H1 (cell line): ENCODE measurements around the gene BRIP1. TPM values are rescaled to one million over a fixed set of nuclear protein-coding genes. Genes with fewer than 3 reads are reported as not detected.

Experiments
- CTCF ChIA-PET: fragments of 300-600 bp; sonication (Branson Sonifier 250); formaldehyde crosslinking; loops from one replicate; lab custom pipeline; 2021; ENCODE audit not compliant: partially characterized antibody; lab: Charles Lee
- POLR2A ChIA-PET: fragments of 300-600 bp; sonication (Branson Sonifier 250); formaldehyde crosslinking; loops from one replicate; lab custom pipeline; 2021; ENCODE audit warnings: inconsistent platforms; ENCODE audit not compliant: partially characterized antibody; lab: Charles Lee
- DNase-seq, 2 experiments: peaks; one replicate each; pipeline versions ENCODE4 v3.0.0 to v3.0.0-alpha.2; 2010 to 2022; ENCODE audit warnings: low spot score in 2 of 2, low read depth in 1 of 2, mixed read lengths in 1 of 2
- FAIRE-seq: peaks from 2 replicates; lab custom pipeline; 2011; peaks lifted over from hg19 to GRCh38; lab: Jason Lieb, UNC
- H2AFZ ChIP-seq: 2 replicates; pipeline ENCODE4 v1.8.1; 2012; ENCODE audit warnings: low read length, inconsistent platforms
- H2AK5ac ChIP-seq: 2 replicates; pipeline ENCODE4 v1.6.1; 2013; ENCODE audit warnings: low read depth, low read length
- H2BK120ac ChIP-seq: replicated peaks from 2 replicates; pipeline ENCODE3; 2013; ENCODE audit warnings: low read depth, low read length, inconsistent platforms
- H2BK12ac ChIP-seq: 2 replicates; pipeline ENCODE4 v1.6.1; 2013; ENCODE audit warnings: low read depth, low read length
- H2BK15ac ChIP-seq: 2 replicates; pipeline ENCODE4 v1.6.1; 2013; ENCODE audit warnings: low read length
- H2BK20ac ChIP-seq: 2 replicates; pipeline ENCODE4 v1.6.1; 2013; ENCODE audit warnings: low read length
- H2BK5ac ChIP-seq: 2 replicates; pipeline ENCODE4 v1.6.1; 2013; ENCODE audit warnings: low read depth, low read length
- H3K14ac ChIP-seq: 2 replicates; pipeline ENCODE4 v1.6.1; 2013; ENCODE audit warnings: inconsistent platforms; ENCODE audit not compliant: insufficient read length
- H3K18ac ChIP-seq: 2 replicates; pipeline ENCODE4 v1.6.1; 2013; ENCODE audit warnings: low read length; ENCODE audit errors: extremely low read depth
- H3K23ac ChIP-seq: 2 replicates; pipeline ENCODE4 v1.6.1; 2013; ENCODE audit warnings: inconsistent platforms; ENCODE audit not compliant: insufficient read length
- H3K23me2 ChIP-seq: 2 replicates; pipeline ENCODE4 v1.6.1; 2013; ENCODE audit warnings: low read depth, low read length
- H3K27ac ChIP-seq: 2 replicates; pipeline ENCODE4 v1.6.1; 2011; ENCODE audit warnings: low read depth, low read length, inconsistent platforms
- H3K27me3 ChIP-seq, 4 experiments: replicated peaks in 1 of 4; 1 replicate in 1 of 4; 2 replicates in 3 of 4; pipeline versions ENCODE4 v1.6.1 to v1.8.1; 2011 to 2013; ENCODE audit warnings: low read length in 3 of 4, mild to moderate bottlenecking in 3 of 4, inconsistent platforms in 2 of 4, mixed read lengths in 2 of 4, moderate library complexity in 1 of 4; ENCODE audit not compliant: control insufficient read depth in 3 of 4, insufficient read depth in 3 of 4; ENCODE audit errors: extremely low read depth in 1 of 4
- H3K36me3 ChIP-seq, 4 experiments: 2 replicates each; pipeline versions ENCODE4 v1.6.1 to v1.8.1; 2011 to 2013; ENCODE audit warnings: mild to moderate bottlenecking in 4 of 4, low read length in 3 of 4, moderate library complexity in 2 of 4, control low read depth in 1 of 4, inconsistent platforms in 1 of 4; ENCODE audit not compliant: insufficient read depth in 4 of 4, control insufficient read depth in 2 of 4
- H3K4ac ChIP-seq: replicated peaks from 2 replicates; pipeline ENCODE3; 2013; ENCODE audit warnings: low read length, low read depth, mixed read lengths, inconsistent platforms; ENCODE audit not compliant: insufficient read length
- H3K4me1 ChIP-seq, 4 experiments: replicated peaks in 1 of 4; 1 replicate in 1 of 4; 2 replicates in 3 of 4; pipeline versions ENCODE4 v1.6.1 to v1.8.1; 2011 to 2013; ENCODE audit warnings: low read length in 3 of 4, inconsistent platforms in 2 of 4, mixed read lengths in 1 of 4; ENCODE audit not compliant: insufficient read depth in 4 of 4, control insufficient read depth in 3 of 4
- H3K4me2 ChIP-seq, 2 experiments: 2 replicates each; pipeline versions ENCODE4 v1.6.1 to v1.8.1; 2011 to 2013; ENCODE audit warnings: low read depth in 2 of 2, low read length in 2 of 2, control low read depth in 1 of 2, inconsistent platforms in 1 of 2, mild to moderate bottlenecking in 1 of 2; ENCODE audit not compliant: insufficient read depth in 1 of 2
- H3K4me3 ChIP-seq, 4 experiments: fragments of 200-600, 300-600 bp in 1 of 4; sonication (generic), shearing (Covaris generic), sonication (Bioruptor Twin) in 1 of 4; 2 replicates each; pipeline versions ENCODE4 v1.5.1 to v1.8.1; 2011 to 2016; ENCODE audit warnings: low read length in 4 of 4, low read depth in 3 of 4, control low read depth in 2 of 4, inconsistent platforms in 2 of 4, mild to moderate bottlenecking in 2 of 4, mixed read lengths in 1 of 4, moderate library complexity in 1 of 4; ENCODE audit not compliant: insufficient read depth in 2 of 4; ENCODE audit errors: extremely low read depth in 1 of 4
- H3K56ac ChIP-seq: replicated peaks from 2 replicates; pipeline ENCODE3; 2013; ENCODE audit warnings: low read depth, mild to moderate bottlenecking, mixed read lengths, low read length, inconsistent platforms; ENCODE audit not compliant: insufficient read length
- H3K79me1 ChIP-seq: 2 replicates; pipeline ENCODE4 v1.6.1; 2013; ENCODE audit warnings: low read depth, low read length, control low read depth
- H3K79me2 ChIP-seq, 2 experiments: 2 replicates each; pipeline versions ENCODE4 v1.6.1 to v1.8.1; 2012 to 2013; ENCODE audit warnings: low read length in 2 of 2, mild to moderate bottlenecking in 2 of 2, inconsistent platforms in 1 of 2; ENCODE audit not compliant: insufficient read depth in 2 of 2, control insufficient read depth in 1 of 2
- H3K9ac ChIP-seq, 4 experiments: replicated peaks in 1 of 4; 1 replicate in 1 of 4; 2 replicates in 3 of 4; pipeline versions ENCODE4 v1.6.1 to v1.8.1; 2011 to 2013; ENCODE audit warnings: low read depth in 3 of 4, low read length in 3 of 4, control low read depth in 2 of 4, mild to moderate bottlenecking in 2 of 4, moderate library complexity in 2 of 4, inconsistent platforms in 1 of 4; ENCODE audit errors: extremely low read depth in 1 of 4
- H3K9me3 ChIP-seq, 2 experiments: 2 replicates each; pipeline versions ENCODE4 v1.6.1 to v1.8.1; 2012 to 2013; ENCODE audit warnings: mild to moderate bottlenecking in 2 of 2, moderate library complexity in 2 of 2, control low read depth in 1 of 2, inconsistent platforms in 1 of 2, low read depth in 1 of 2, low read length in 1 of 2, mixed read lengths in 1 of 2; ENCODE audit not compliant: insufficient read depth in 2 of 2
- H4K20me1 ChIP-seq, 2 experiments: replicated peaks in 1 of 2; 2 replicates each; pipeline versions ENCODE3 to v1.8.1; 2011 to 2013; ENCODE audit warnings: inconsistent platforms in 2 of 2, low read length in 2 of 2, mild to moderate bottlenecking in 1 of 2; ENCODE audit not compliant: insufficient read depth in 2 of 2, control insufficient read depth in 1 of 2
- H4K5ac ChIP-seq: 2 replicates; pipeline ENCODE4 v1.6.1; 2013; ENCODE audit warnings: low read length, low read depth, mixed read lengths, inconsistent platforms; ENCODE audit not compliant: insufficient read length
- H4K8ac ChIP-seq: 2 replicates; pipeline ENCODE4 v1.8.0; 2013; ENCODE audit warnings: mild to moderate bottlenecking, moderate library complexity, low read length, inconsistent platforms; ENCODE audit not compliant: insufficient read depth; ENCODE audit errors: extremely low read depth
- H4K91ac ChIP-seq: replicated peaks from 2 replicates; pipeline ENCODE3; 2013; ENCODE audit warnings: low read length, mixed read lengths, inconsistent platforms; ENCODE audit not compliant: insufficient read length
- CHD1 ChIP-seq: IDR thresholded peaks from 2 replicates; pipeline ENCODE4 v1.6.1; 2012; ENCODE audit warnings: low read depth, low read length, improper control_type of control experiment
- whole genome bisulfite sequencing, 2 experiments: shearing (Covaris generic) in 1 of 2; methylation state at CpG; one replicate each; pipeline versions ENCODE4 v1.1.6 to v1.1.7; 2013 to 2015; ENCODE audit warnings: low lambda C conversion rate in 2 of 2, mixed read lengths in 2 of 2, inconsistent platforms in 1 of 2, low coverage in 1 of 2, missing lambda C conversion rate in 1 of 2; ENCODE audit not compliant: insufficient replicate concordance in 2 of 2, insufficient coverage in 1 of 2, insufficient read length in 1 of 2; ENCODE audit errors: extremely low coverage in 1 of 2, missing lambda C conversion rate in 1 of 2; 5-methylcytosine and 5-hydroxymethylcytosine counted together
- polyA plus RNA-seq, 7 experiments: library from polyadenylated mRNA; depleted of rRNA in 3 of 7; stranded (reverse) in 5 of 7; unstranded in 2 of 7; fragments of >200 nt in 5 of 7; fragments of 200-250 nt in 2 of 7; gene quantifications; 1 replicate in 5 of 7; 2 replicates in 1 of 7; 4 replicates in 1 of 7; pipeline versions ENCODE4 v1.2.1 to v1.2.3, GENCODE V29; 2011 to 2013; ENCODE audit warnings: missing spikeins in 2 of 7, mixed read lengths in 2 of 7
- total RNA-seq: library from RNA; stranded (reverse); fragmentation: NEBNext Ultra II Directional; extraction: Animal tissue kit (Norgen Biotek cat#: 25700); gene quantifications from 2 replicates; pipeline ENCODE4 v1.2.1, GENCODE V29; 2021

BRIP1 gene
- total and polyA plus RNA-seq, 2 of the 8 experiments (the other 6 are each of a cell fraction or from before 2014, with no cell fraction given) = 5.8 to 19.2 TPM

- H2BK5ac ChIP-seq = no peak overlapping the region
- no peaks in the 10 kb centered on the region for H3K4me1 ChIP-seq
- CTCF ChIA-PET = no interaction called here
Measured at GRCh38 chr17:61839300-61839786, 24.0 kb downstream of the BRIP1 start.

More at GRCh38 chr17:61839300-61839786, 24.0 kb downstream of the BRIP1 start:
- Histone ChIP-seq H3K56ac (no peak overlapping the region), H4K20me1 (peaks cover 0 to 1% of the 10 kb centered on the region in 2 experiments), H3K4ac (no peak overlapping the region), H2BK15ac (no peak overlapping the region), H3K79me2 (no peaks in the 10 kb centered on the region), H3K23me2 (no peaks in the 10 kb centered on the region), H2BK120ac (no peak overlapping the region), H4K91ac (no peak overlapping the region), H3K18ac (no peak overlapping the region), H4K5ac (no peak overlapping the region), H3K4me3 (no peak overlapping the region), H4K8ac (no peak overlapping the region), H3K14ac (no peak overlapping the region), H3K27ac (no peak overlapping the region), H3K23ac (no peak overlapping the region), H3K79me1 (no peaks in the 10 kb centered on the region), H3K36me3 (peaks cover 0 to 18% (median 5%) of the 10 kb centered on the region in 4 experiments; a peak in 3 of 8 replicates), H3K4me2 (no peak overlapping the region), H2BK12ac (no peak overlapping the region), H2AK5ac (no peak overlapping the region), H3K9ac (no peak overlapping the region), H2BK20ac (no peak overlapping the region), H3K27me3 (no peaks in the 10 kb centered on the region; a peak in 1 of 7 replicates), H3K9me3 (no peaks in the 10 kb centered on the region), H2AFZ (no peak overlapping the region)
- FAIRE-seq = no peak
- no peak for TF ChIP-seq CHD1
- POLR2A ChIA-PET = no interaction called here
- no peak for DNase-seq
- 91% methylated on average over 1 of the region's 1 CpG; no CpG with 5 or more reads in 1 of the 2 experiments for WGBS, 2 experiments
